Stimulated activated CD4-positive, alpha-beta T cell treated with anti-CD3 and anti-CD28 coated beads, Interleukin-12 subunit alpha, Interleukin-12 subunit beta, amount 100 ng/mL, for 48 hours (primary cell): ENCODE results near the gene TMEM131.

ENCODE experiments used
- DNase-seq, 3 donors: peaks; one replicate each; pipeline ENCODE4 v3.0.0-alpha.2; 2020; ENCODE audit warnings: low read depth in 2 of 3, low spot score in 1 of 3

TMEM131 gene

GRCh38 chr2:98020992-98021713, 25.4 kb upstream of the TMEM131 start:
- no peak for DNase-seq

- no peak for DNase-seq
Observed at GRCh38 chr2:98020516-98020915, 24.8 kb upstream of the TMEM131 start.

GRCh38 chr2:98016908-98017670, 21.3 kb upstream of the TMEM131 start:
- no peak for DNase-seq

- DNase-seq: no peak
Observed at GRCh38 chr2:98015671-98016070, 19.9 kb upstream of the TMEM131 start.

- no peak for DNase-seq
Observed at GRCh38 chr2:98014379-98014778, 18.6 kb upstream of the TMEM131 start.

- DNase-seq: peak; percentile 34 to 45 (median 35)
Observed at GRCh38 chr2:98013407-98014042, 17.8 kb upstream of the TMEM131 start.

GRCh38 chr2:98012561-98012991, 16.8 kb upstream of the TMEM131 start:
- DNase-seq: peak; percentile 54 to 61 (median 57)

GRCh38 chr2:98009887-98010760, 14.4 kb upstream of the TMEM131 start:
- no peak for DNase-seq

- DNase-seq: no peak
Observed at GRCh38 chr2:98008415-98008814, 12.7 kb upstream of the TMEM131 start.

GRCh38 chr2:98006378-98006777, 10.6 kb upstream of the TMEM131 start:
- no peak for DNase-seq

GRCh38 chr2:98004613-98005012, 8.9 kb upstream of the TMEM131 start:
- no peak for DNase-seq

GRCh38 chr2:98004047-98004446, 8.3 kb upstream of the TMEM131 start:
- DNase-seq: no peak

GRCh38 chr2:97999536-97999935, 3.8 kb upstream of the TMEM131 start:
- DNase-seq: no peak

- no peak for DNase-seq
Observed at GRCh38 chr2:97998431-97999005, 2.8 kb upstream of the TMEM131 start.

- DNase-seq: no peak
Observed at GRCh38 chr2:97997784-97998392, 2.1 kb upstream of the TMEM131 start.

GRCh38 chr2:97996679-97997078, 931 bp upstream of the TMEM131 start:
- DNase-seq: no peak

- DNase-seq: peak; percentile 8 to 45 (median 23)
Observed at GRCh38 chr2:97995026-97995733, 568 bp downstream of the TMEM131 start.

GRCh38 chr2:97994476-97994875, 1.3 kb downstream of the TMEM131 start:
- no peak for DNase-seq

- no peak for DNase-seq
Observed at GRCh38 chr2:97993926-97994325, 1.8 kb downstream of the TMEM131 start.
